H9 (cell line): ENCODE measurements around the gene RNGTT. TPM values are rescaled to one million over a fixed set of nuclear protein-coding genes. Genes with fewer than 3 reads are reported as not detected.

Source experiments
- DNase-seq: peaks from one replicate; pipeline ENCODE4 v3.0.0-alpha.2; 2017
- H2AFZ ChIP-seq: one replicate; pipeline ENCODE4 v1.6.1; 2013; ENCODE audit warnings: mild to moderate bottlenecking, low read length, control low read depth, moderate library complexity
- H2AK5ac ChIP-seq: 2 replicates; pipeline ENCODE4 v1.6.1; 2013; ENCODE audit warnings: low read length, control low read depth, mixed read lengths; ENCODE audit not compliant: insufficient read length
- H2BK120ac ChIP-seq: one replicate; pipeline ENCODE4 v1.6.1; 2013; ENCODE audit warnings: low read depth, mild to moderate bottlenecking, low read length, control low read depth, inconsistent platforms; ENCODE audit not compliant: poor library complexity, severe bottlenecking
- H2BK12ac ChIP-seq: 2 replicates; pipeline ENCODE4 v1.6.1; 2013; ENCODE audit warnings: low read length, control low read depth, mixed read lengths, low read depth; ENCODE audit not compliant: insufficient read length
- H2BK15ac ChIP-seq: 2 replicates; pipeline ENCODE4 v1.6.1; 2013; ENCODE audit warnings: low read depth, low read length, control low read depth
- H2BK20ac ChIP-seq: one replicate; pipeline ENCODE4 v1.6.1; 2013; ENCODE audit warnings: low read depth, mild to moderate bottlenecking, low read length, control low read depth, inconsistent platforms; ENCODE audit not compliant: poor library complexity, severe bottlenecking
- H2BK5ac ChIP-seq: 2 replicates; pipeline ENCODE4 v1.6.1; 2013; ENCODE audit warnings: low read length, control low read depth, mixed read lengths; ENCODE audit not compliant: insufficient read length
- H3K14ac ChIP-seq: 2 replicates; pipeline ENCODE4 v1.6.1; 2013; ENCODE audit warnings: low read length, control low read depth; ENCODE audit not compliant: insufficient read depth
- H3K18ac ChIP-seq: 2 replicates; pipeline ENCODE4 v1.6.1; 2013; ENCODE audit warnings: low read depth, mild to moderate bottlenecking, mixed read lengths, low read length, control low read depth; ENCODE audit not compliant: insufficient read length
- H3K23ac ChIP-seq: 2 replicates; pipeline ENCODE4 v1.6.1; 2013; ENCODE audit warnings: low read length, control low read depth, mixed read lengths, low read depth; ENCODE audit not compliant: insufficient read length
- H3K23me2 ChIP-seq: 2 replicates; pipeline ENCODE4 v1.6.1; 2013; ENCODE audit warnings: low read depth, mild to moderate bottlenecking, mixed read lengths, low read length, control low read depth; ENCODE audit not compliant: insufficient read length, poor library complexity, severe bottlenecking
- H3K27ac ChIP-seq: 2 replicates; pipeline ENCODE4 v1.5.1; 2013; ENCODE audit warnings: low read length, control low read depth, mixed read lengths, low read depth; ENCODE audit not compliant: insufficient read length
- H3K27me3 ChIP-seq: 2 replicates; pipeline ENCODE4 v1.6.1; 2013; ENCODE audit warnings: low read length, control low read depth, inconsistent platforms; ENCODE audit not compliant: insufficient read depth
- H3K4ac ChIP-seq: 2 replicates; pipeline ENCODE4 v1.6.1; 2013; ENCODE audit warnings: low read depth, mild to moderate bottlenecking, control low read depth, inconsistent platforms, low read length, moderate library complexity
- H3K4me1 ChIP-seq: 2 replicates; pipeline ENCODE4 v1.6.1; 2013; ENCODE audit warnings: low read length, control low read depth, inconsistent platforms; ENCODE audit not compliant: insufficient read depth
- H3K4me2 ChIP-seq: 2 replicates; pipeline ENCODE4 v1.6.1; 2013; ENCODE audit warnings: low read length, control low read depth, mixed read lengths; ENCODE audit not compliant: insufficient read length, insufficient read depth
- H3K56ac ChIP-seq: 2 replicates; pipeline ENCODE4 v1.6.1; 2013; ENCODE audit warnings: low read depth, mild to moderate bottlenecking, mixed read lengths, low read length, control low read depth; ENCODE audit not compliant: insufficient read length
- H3K79me1 ChIP-seq: 2 replicates; pipeline ENCODE4 v1.6.1; 2013; ENCODE audit warnings: low read depth, mild to moderate bottlenecking, moderate library complexity, low read length, control low read depth, inconsistent platforms; ENCODE audit not compliant: insufficient read depth, poor library complexity, severe bottlenecking
- H3K79me2 ChIP-seq: 2 replicates; pipeline ENCODE4 v1.6.1; 2013; ENCODE audit warnings: low read length, control low read depth, inconsistent platforms; ENCODE audit not compliant: insufficient read depth
- H3K9ac ChIP-seq: 2 replicates; pipeline ENCODE4 v1.6.1; 2013; ENCODE audit warnings: low read length, control low read depth, mixed read lengths; ENCODE audit not compliant: insufficient read length; ENCODE audit errors: extremely low read depth
- H3K9me3 ChIP-seq: one replicate; pipeline ENCODE4 v1.6.1; 2013; ENCODE audit warnings: low read depth, low read length, inconsistent platforms; ENCODE audit not compliant: control insufficient read depth
- H3T11ph ChIP-seq: one replicate; pipeline ENCODE4 v1.6.1; 2013; ENCODE audit warnings: mild to moderate bottlenecking, low read length, control low read depth, inconsistent platforms
- H4K20me1 ChIP-seq: one replicate; pipeline ENCODE4 v1.6.1; 2013; ENCODE audit not compliant: control insufficient read depth, insufficient read length, insufficient read depth
- H4K5ac ChIP-seq: 2 replicates; pipeline ENCODE4 v1.6.1; 2013; ENCODE audit warnings: low read depth, mild to moderate bottlenecking, mixed read lengths, low read length, control low read depth; ENCODE audit not compliant: insufficient read length
- H4K8ac ChIP-seq: replicated peaks from 2 replicates; pipeline ENCODE4 v1.6.1; 2013; ENCODE audit warnings: low read length, control low read depth, mixed read lengths, low read depth; ENCODE audit not compliant: insufficient read length
- H4K91ac ChIP-seq: 2 replicates; pipeline ENCODE4 v1.6.1; 2013; ENCODE audit warnings: low read depth, mild to moderate bottlenecking, moderate library complexity, mixed read lengths, low read length, control low read depth; ENCODE audit not compliant: insufficient read length
- H3K27ac Mint-ChIP-seq, 3 experiments: 2 replicates in 2 of 3; 3 replicates in 1 of 3; pipeline ENCODE4 v1.8.0; 2020 to 2021; ENCODE audit warnings: mixed read lengths in 3 of 3, mild to moderate bottlenecking in 1 of 3, moderate library complexity in 1 of 3
- H3K27me3 Mint-ChIP-seq: 2 replicates; pipeline ENCODE4 v1.8.0; 2021; ENCODE audit warnings: low read depth, mild to moderate bottlenecking, moderate library complexity, mixed read lengths
- H3K36me3 Mint-ChIP-seq, 3 experiments: 2 replicates in 2 of 3; 3 replicates in 1 of 3; pipeline ENCODE4 v1.8.0; 2020 to 2021; ENCODE audit warnings: low read depth in 3 of 3, mixed read lengths in 3 of 3; ENCODE audit not compliant: insufficient read depth in 1 of 3
- H3K4me1 Mint-ChIP-seq, 2 experiments: 2 replicates each; pipeline ENCODE4 v1.8.0; 2020; ENCODE audit warnings: mixed read lengths in 2 of 2
- H3K4me3 Mint-ChIP-seq, 2 experiments: 2 replicates in 1 of 2; 3 replicates in 1 of 2; pipeline ENCODE4 v1.8.0; 2020 to 2021; ENCODE audit warnings: mild to moderate bottlenecking in 2 of 2, mixed read lengths in 2 of 2, moderate library complexity in 1 of 2
- H3K9me3 Mint-ChIP-seq, 2 experiments: 2 replicates in 1 of 2; 3 replicates in 1 of 2; pipeline ENCODE4 v1.8.0; 2020; ENCODE audit warnings: mild to moderate bottlenecking in 2 of 2, mixed read lengths in 2 of 2, moderate library complexity in 1 of 2
- CTCF ChIP-seq: fragments of 200-600 bp; sonication (generic); conservative IDR thresholded peaks from 3 replicates; pipeline ENCODE4 v1.8.0; 2021; ENCODE audit warnings: antibody characterized with exemption, mild to moderate bottlenecking
- WGBS: extraction: QIAGEN DNeasy Blood & Tissue Kit; methylation state at CpG from one replicate; pipeline ENCODE4 v1.1.7; 2013; ENCODE audit warnings: missing lambda C conversion rate, low lambda C conversion rate, mixed read lengths; ENCODE audit not compliant: insufficient read length; ENCODE audit errors: extremely low coverage; 5-methylcytosine and 5-hydroxymethylcytosine counted together
- total RNA-seq: library from RNA; stranded (reverse); gene quantifications from 2 replicates; pipeline ENCODE4 v1.2.1, GENCODE V29; 2021

Gene RNGTT
- total RNA-seq, 1 experiment from 2014 or later = 20.5 TPM

GRCh38 chr6:88611721-88612120 is 351.7 kb downstream of the RNGTT start:
- whole genome bisulfite sequencing = no CpG with 5 or more reads among the region's 4 CpGs
- H3K9me3 Mint-ChIP-seq = peaks cover 0 to 3% of the 10 kb centered on the region in 2 experiments; a peak in 2 of 5 replicates
- no peak overlapping the region for H3K4me3 Mint-ChIP-seq

More at GRCh38 chr6:88611721-88612120, 351.7 kb downstream of the RNGTT start:
- no peak overlapping the region for H3K56ac ChIP-seq
- no peak overlapping the region for H2BK5ac ChIP-seq
- H3K9me3 ChIP-seq = no peaks in the 10 kb centered on the region
- H3K18ac ChIP-seq = no peak overlapping the region
- H3K23ac ChIP-seq = no peak overlapping the region
- Mint-ChIP-seq H3K27ac (no peak overlapping the region), H3K4me1 (peaks cover 4% of the 10 kb centered on the region in 2 experiments; a peak in 3 of 4 replicates), H3K27me3 (no peaks in the 10 kb centered on the region), H3K36me3 (peaks cover 0 to 2% (median 1%) of the 10 kb centered on the region in 3 experiments; a peak in 4 of 7 replicates)
- H2BK15ac ChIP-seq = no peak overlapping the region
- no peak for TF ChIP-seq CTCF
- no peaks in the 10 kb centered on the region for H3K4me1 ChIP-seq
- no peak overlapping the region for H2AFZ ChIP-seq
- no peak overlapping the region for H4K91ac ChIP-seq
- H3K9ac ChIP-seq = no peak overlapping the region
- H2BK20ac ChIP-seq = no peak overlapping the region
- no peak overlapping the region for H3K14ac ChIP-seq
- no peak overlapping the region for H3K4me2 ChIP-seq
- no peak overlapping the region for H2AK5ac ChIP-seq
- H3T11ph ChIP-seq = no peak overlapping the region
- no peaks in the 10 kb centered on the region for H4K20me1 ChIP-seq
- H2BK12ac ChIP-seq = no peak overlapping the region
- H3K27me3 ChIP-seq = no peaks in the 10 kb centered on the region
- no peaks in the 10 kb centered on the region for H3K79me2 ChIP-seq
- DNase-seq = no peak
- H2BK120ac ChIP-seq = no peak overlapping the region
- no peak overlapping the region for H3K4ac ChIP-seq
- H3K27ac ChIP-seq = no peak overlapping the region
- no peak overlapping the region for H4K5ac ChIP-seq
- H4K8ac ChIP-seq = no peak overlapping the region
- H3K23me2 ChIP-seq = no peaks in the 10 kb centered on the region
- H3K79me1 ChIP-seq = no peaks in the 10 kb centered on the region
